Lung (tissue), 16 donors: ENCODE measurements around the gene RASL10B. TPM values are rescaled to one million over a fixed set of nuclear protein-coding genes. Genes with fewer than 3 reads are reported as not detected.
A peak's percentile ranks its signal among the peaks of the same experiment; 100 is the strongest.

Experiments
- ATAC-seq: fragments of 200-7000 bp; cut with Tn5 transposase; one replicate; pipeline ENCODE4 v1.9.1; 2020; ENCODE audit warnings: moderate number of reproducible peaks; ENCODE audit not compliant: insufficient read depth, low FRiP score
- DNase-seq, 3 donors: peaks; one replicate each; pipeline ENCODE4 v3.0.0-alpha.2; 2013 to 2017
- H3K27ac ChIP-seq, 2 donors: one replicate each; pipeline ENCODE4 v1.5.1; 2013; ENCODE audit warnings: mild to moderate bottlenecking in 2 of 2, moderate library complexity in 2 of 2, control low read depth in 1 of 2, inconsistent platforms in 1 of 2, low read depth in 1 of 2, low read length in 1 of 2
- H3K27me3 ChIP-seq, 3 donors: one replicate each; pipeline ENCODE4 v1.5.1; 2013; ENCODE audit warnings: low read length in 2 of 3; ENCODE audit not compliant: control insufficient read depth in 3 of 3, insufficient read depth in 3 of 3
- H3K36me3 ChIP-seq, 4 donors: one replicate each; pipeline ENCODE4 v1.5.1; 2013; ENCODE audit warnings: low read length in 4 of 4, mild to moderate bottlenecking in 1 of 4, moderate library complexity in 1 of 4; ENCODE audit not compliant: control insufficient read depth in 4 of 4, insufficient read depth in 4 of 4
- H3K4me1 ChIP-seq, 5 donors: one replicate each; pipeline ENCODE4 v1.5.1; 2013; ENCODE audit warnings: low read length in 5 of 5, mild to moderate bottlenecking in 2 of 5, moderate library complexity in 1 of 5; ENCODE audit not compliant: control insufficient read depth in 5 of 5, insufficient read depth in 5 of 5
- H3K4me3 ChIP-seq: one replicate; pipeline ENCODE4 v1.5.1; 2013; ENCODE audit warnings: mild to moderate bottlenecking, control low read depth, moderate library complexity
- H3K9ac ChIP-seq, 2 donors: one replicate each; pipeline ENCODE4 v1.5.1; 2013; ENCODE audit warnings: low read length in 2 of 2, control low read depth in 1 of 2; ENCODE audit not compliant: insufficient read depth in 1 of 2
- H3K9me3 ChIP-seq, 4 donors: one replicate each; pipeline ENCODE4 v1.5.1; 2013; ENCODE audit warnings: low read length in 3 of 4, mild to moderate bottlenecking in 1 of 4, moderate library complexity in 1 of 4; ENCODE audit not compliant: control insufficient read depth in 4 of 4, insufficient read depth in 3 of 4
- WGBS, 2 donors: extraction: QIAGEN DNeasy Blood & Tissue Kit; methylation state at CpG; one replicate each; pipeline ENCODE4 v1.1.7; 2013; 5-methylcytosine and 5-hydroxymethylcytosine counted together
- long read RNA-seq, 5 donors: transcript quantifications; one replicate each; lab custom pipeline, GENCODE V29; 2026
- polyA plus RNA-seq, 2 donors: library from polyadenylated mRNA; stranded (reverse); fragments of 200-250 nt; gene quantifications; one replicate each; pipeline ENCODE4 v1.2.1, GENCODE V29; 2013
- total RNA-seq, 2 donors: library from RNA; depleted of rRNA in 1 of 2; stranded (reverse); fragments of >200 nt in 1 of 2; gene quantifications; one replicate each; pipeline ENCODE4 v1.2.1, GENCODE V29; 2014 to 2021
- TF ChIP-seq, protein P1 (sequence below): IDR thresholded peaks from 2 replicates; pipeline ENCODE4 v1.5.1; 2012; ENCODE audit warnings: mild to moderate bottlenecking; ENCODE audit errors: control extremely low read depth, extremely low read depth
- donor health status: control.
- donor health status: control.
- donor health status: Bipolar disorder and iron deficiency.
- donor health status: healthy.
- donor health status: DM: yes; HTN: yes; CAD: no.

Gene RASL10B, protein sequence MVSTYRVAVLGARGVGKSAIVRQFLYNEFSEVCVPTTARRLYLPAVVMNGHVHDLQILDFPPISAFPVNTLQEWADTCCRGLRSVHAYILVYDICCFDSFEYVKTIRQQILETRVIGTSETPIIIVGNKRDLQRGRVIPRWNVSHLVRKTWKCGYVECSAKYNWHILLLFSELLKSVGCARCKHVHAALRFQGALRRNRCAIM
- total RNA-seq = under 1 TPM in 1 of 2 donors, not detected in 1; 0.80 TPM
- under 1 TPM; 0.57 to 1.00 TPM for polyA plus RNA-seq
- long read RNA-seq, donor 1 = 0 reads
- long read RNA-seq, donor 2 = 0 reads
- long read RNA-seq, donor 3, partial matches to known transcripts = 0 of 2 reads
- long read RNA-seq, donor 3, other reads (novel, unspliced or antisense) = 0 of 2 reads
- long read RNA-seq, donor 4, partial matches to known transcripts = 0 of 1 reads
- long read RNA-seq, donor 4, other reads (novel, unspliced or antisense) = 0 of 1 reads
- long read RNA-seq, donor 5, partial matches to known transcripts = 0 of 1 reads
- long read RNA-seq, donor 5, other reads (novel, unspliced or antisense) = 0 of 1 reads

DNA sequence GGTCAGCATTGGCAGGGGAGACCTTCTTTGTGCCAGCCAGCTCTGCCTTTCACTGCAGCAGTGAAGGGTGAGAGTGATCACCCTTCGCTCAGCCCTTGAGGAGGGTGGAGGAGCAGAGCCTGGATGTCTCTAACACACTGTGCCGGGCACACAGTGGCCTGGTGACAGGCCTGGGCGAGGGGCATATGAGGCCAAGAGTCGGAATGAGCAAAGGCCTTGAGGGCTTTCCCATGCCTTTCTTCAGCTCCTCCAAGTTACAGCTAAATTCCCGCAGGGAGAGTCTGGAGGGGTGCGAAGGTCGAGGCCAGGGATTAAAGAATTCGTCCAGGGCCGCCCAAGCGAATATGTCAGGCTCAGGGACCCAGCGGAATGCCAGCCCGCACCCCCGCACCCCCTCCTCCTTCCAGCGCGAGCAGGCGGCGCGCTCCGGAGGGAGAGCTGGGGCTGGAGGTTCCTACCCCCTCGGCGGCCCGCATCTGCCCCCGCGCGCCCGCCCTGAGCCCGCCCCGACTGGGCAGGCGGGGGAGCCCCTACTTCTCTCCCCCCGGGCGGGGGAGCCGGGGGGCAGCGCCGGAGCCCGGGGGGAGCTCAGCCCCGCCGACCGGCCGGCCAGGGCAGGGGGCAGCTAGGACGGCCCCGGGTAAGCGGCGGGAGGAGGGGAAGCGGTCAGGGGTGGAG, at the start of gene RASL10B:
RASL10B (plus strand) TSS at position 401 of the 678 bp plus-strand sequence. CDS start 3,546 bp downstream, outside the sequence.
- Histone ChIP-seq H3K36me3 (peaks cover 0 to 8% (median 0%) of the 10 kb centered on the region in 4 donors), H3K4me3 (peak within 1 kb of the TSS; percentile 21), H3K27ac (peak within 1 kb of the TSS in 1 of 2 donors; percentile 56), H3K4me1 (peaks cover 3 to 23% (median 16%) of the 10 kb centered on the region in 5 donors), H3K9ac (peak within 1 kb of the TSS in 1 of 2 donors; percentile 49), H3K27me3 (no peaks in the 10 kb centered on the region), H3K9me3 (no peaks in the 10 kb centered on the region)
- peak; percentile 63 for ATAC-seq
- TF ChIP-seq, protein P1, sequence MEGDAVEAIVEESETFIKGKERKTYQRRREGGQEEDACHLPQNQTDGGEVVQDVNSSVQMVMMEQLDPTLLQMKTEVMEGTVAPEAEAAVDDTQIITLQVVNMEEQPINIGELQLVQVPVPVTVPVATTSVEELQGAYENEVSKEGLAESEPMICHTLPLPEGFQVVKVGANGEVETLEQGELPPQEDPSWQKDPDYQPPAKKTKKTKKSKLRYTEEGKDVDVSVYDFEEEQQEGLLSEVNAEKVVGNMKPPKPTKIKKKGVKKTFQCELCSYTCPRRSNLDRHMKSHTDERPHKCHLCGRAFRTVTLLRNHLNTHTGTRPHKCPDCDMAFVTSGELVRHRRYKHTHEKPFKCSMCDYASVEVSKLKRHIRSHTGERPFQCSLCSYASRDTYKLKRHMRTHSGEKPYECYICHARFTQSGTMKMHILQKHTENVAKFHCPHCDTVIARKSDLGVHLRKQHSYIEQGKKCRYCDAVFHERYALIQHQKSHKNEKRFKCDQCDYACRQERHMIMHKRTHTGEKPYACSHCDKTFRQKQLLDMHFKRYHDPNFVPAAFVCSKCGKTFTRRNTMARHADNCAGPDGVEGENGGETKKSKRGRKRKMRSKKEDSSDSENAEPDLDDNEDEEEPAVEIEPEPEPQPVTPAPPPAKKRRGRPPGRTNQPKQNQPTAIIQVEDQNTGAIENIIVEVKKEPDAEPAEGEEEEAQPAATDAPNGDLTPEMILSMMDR = no peak
- peak; percentile 56 to 58 (median 56) for DNase-seq
- WGBS, 2 donors = 5 to 10% methylated on average over 15 to 43 of the region's 44 CpGs

DNA sequence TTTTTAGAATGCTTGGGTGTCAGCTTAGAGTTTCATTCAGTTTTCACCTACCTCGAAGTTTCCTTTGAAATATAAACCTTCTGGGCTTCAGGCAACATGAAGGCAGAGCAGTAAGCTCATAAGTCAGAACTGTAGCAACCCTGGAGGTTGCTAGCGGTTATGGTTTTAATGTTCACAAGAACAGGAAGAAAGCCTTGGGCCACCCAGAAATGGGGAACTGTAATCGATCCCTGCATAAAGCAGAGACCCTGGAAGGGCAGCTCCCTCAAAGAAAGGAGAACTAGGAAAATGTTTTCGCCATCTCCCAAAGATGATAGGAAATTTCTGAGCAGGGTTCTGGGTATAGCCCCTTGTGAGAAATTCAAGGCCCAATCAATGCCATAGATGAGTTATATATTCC, 47.8 kb upstream of the RASL10B start:
- no peak overlapping the region for H3K9ac ChIP-seq
- ATAC-seq = no peak
- 46 to 68% methylated on average over 4 of the region's 4 CpGs for WGBS, 2 donors

DNA sequence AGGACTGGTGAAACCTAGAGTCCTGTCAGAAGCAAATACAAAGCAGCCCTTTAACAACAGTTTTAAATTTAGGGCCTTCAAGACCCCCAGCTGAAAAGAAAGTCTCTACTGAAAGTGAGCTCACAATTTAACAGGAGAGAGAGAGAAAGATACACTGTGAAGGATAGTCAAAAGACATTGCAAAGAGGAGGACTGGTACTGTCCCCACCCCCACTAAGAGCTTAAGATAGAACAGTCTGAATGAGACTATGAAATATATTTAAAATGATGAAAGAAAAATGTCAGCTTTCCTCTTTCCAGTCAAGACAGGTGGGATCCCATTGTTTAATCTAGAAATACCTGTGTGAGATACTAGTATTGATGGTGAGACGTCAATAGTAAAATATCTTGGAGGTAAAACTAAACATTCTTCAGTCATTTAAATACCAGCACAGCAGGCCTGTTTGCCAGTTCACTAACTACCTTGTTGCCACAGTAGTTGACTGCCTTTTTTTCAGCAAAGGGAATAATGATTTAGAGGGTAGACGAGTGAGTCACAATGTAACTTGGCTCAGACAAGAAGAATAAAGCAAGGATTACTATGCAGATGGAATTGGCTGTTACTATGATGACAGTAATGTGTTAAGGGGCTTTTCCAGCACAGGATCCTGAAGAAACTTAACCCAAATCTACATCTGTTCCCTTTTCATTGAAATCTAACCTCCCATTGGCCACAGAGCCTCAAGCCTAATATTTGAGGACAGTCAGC, 47.2 kb upstream of the RASL10B start:
- H3K4me3 ChIP-seq = no peak overlapping the region
- H3K27me3 ChIP-seq = no peaks in the 10 kb centered on the region
- TF ChIP-seq, protein P1 = no peak
- H3K9me3 ChIP-seq = no peaks in the 10 kb centered on the region
- WGBS, 2 donors = 93 to 100% methylated on average over 2 of the region's 2 CpGs
- DNase-seq = no peak
- no peak overlapping the region for H3K9ac ChIP-seq
- H3K27ac ChIP-seq = no peak overlapping the region
- peaks cover 23 to 34% (median 28%) of the 10 kb centered on the region in 4 donors for H3K36me3 ChIP-seq
- no peak for ATAC-seq
- no peaks in the 10 kb centered on the region for H3K4me1 ChIP-seq

More for the DNA sequence above, 47.8 kb upstream of the RASL10B start:
- TF ChIP-seq, protein P1 = no peak
- no peaks in the 10 kb centered on the region for H3K4me1 ChIP-seq
- no peaks in the 10 kb centered on the region for H3K27me3 ChIP-seq
- no peaks in the 10 kb centered on the region for H3K9me3 ChIP-seq
- H3K4me3 ChIP-seq = no peak overlapping the region
- no peak overlapping the region for H3K27ac ChIP-seq
- H3K36me3 ChIP-seq = peaks cover 23 to 29% (median 26%) of the 10 kb centered on the region in 4 donors
- DNase-seq = no peak
